GF-D8 (cell line): Measurements from ENCODE around the gene WDR62.

ENCODE experiments used
- DNase-seq: peaks from one replicate; lab custom pipeline; 2025; lab: John Stamatoyannopoulos, UW

The WDR62 gene

DNA sequence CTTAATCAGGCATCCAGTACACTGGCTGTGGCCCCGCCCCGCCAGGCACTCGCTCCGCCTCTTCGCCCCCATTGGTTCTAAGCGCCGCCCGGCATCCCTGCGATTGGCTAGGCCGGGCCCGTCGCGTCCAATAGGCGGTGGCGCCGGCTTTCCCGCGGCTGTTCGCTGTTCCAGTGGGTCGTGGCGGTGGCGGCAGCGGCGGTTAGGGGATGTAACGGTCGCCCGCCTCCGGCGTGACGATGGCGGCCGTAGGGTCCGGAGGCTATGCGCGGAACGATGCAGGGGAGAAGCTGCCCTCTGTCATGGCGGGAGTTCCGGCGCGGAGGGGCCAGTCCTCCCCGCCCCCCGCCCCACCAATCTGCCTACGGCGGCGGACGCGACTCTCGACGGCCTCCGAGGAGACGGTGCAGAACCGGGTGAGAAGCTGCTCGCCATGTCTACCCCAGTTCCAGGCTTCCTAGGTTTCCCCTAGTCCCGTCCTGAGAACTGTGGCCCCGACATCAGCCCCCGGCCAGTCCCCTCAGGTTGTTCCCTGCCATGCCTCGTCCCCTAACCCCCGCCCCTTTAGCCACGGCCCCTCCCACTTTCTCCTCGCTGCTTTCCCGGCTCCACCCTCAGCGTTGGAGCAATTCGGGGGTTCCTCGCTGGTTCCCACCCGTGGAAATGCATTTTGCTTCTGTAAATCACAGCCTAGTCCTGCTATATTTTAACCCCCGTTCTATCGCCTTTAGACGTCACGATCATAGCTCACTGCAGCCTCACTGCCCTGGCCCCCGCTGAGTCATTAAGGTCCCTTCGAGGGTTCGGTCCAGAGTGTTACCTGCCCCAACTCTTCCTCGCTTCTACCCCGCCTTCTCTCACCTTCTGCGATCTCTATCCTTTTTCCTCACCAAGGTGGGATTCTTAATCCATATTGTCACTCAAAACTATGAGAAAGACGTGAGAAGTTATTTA, at the start of gene WDR62:
WDR62 (plus strand) TSS at position 165 of the 954 bp plus-strand sequence; CDS start at position 240, 75 bp downstream.
- DNase-seq = peak; percentile 87

DNA sequence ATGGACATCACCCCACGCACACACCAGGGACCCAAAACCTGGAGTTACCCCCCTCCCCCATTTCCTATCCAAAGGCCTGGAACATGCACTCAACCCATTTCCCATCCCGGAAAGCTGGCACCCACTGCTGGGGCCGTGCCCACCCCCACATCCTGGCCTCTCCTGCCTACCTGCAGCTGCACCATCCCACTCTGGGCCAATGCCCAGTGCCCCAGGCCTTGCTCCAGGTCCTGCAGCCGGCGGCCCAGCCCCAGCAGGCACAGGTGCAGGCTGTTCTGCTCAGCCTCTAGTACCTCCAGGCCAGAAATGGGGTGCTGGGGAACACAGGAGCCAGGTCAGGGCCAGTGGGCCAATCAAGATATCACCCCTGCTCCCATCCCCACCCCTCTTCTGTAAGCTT, 47.7 kb upstream of the WDR62 start:
- DNase-seq = no peak

DNA sequence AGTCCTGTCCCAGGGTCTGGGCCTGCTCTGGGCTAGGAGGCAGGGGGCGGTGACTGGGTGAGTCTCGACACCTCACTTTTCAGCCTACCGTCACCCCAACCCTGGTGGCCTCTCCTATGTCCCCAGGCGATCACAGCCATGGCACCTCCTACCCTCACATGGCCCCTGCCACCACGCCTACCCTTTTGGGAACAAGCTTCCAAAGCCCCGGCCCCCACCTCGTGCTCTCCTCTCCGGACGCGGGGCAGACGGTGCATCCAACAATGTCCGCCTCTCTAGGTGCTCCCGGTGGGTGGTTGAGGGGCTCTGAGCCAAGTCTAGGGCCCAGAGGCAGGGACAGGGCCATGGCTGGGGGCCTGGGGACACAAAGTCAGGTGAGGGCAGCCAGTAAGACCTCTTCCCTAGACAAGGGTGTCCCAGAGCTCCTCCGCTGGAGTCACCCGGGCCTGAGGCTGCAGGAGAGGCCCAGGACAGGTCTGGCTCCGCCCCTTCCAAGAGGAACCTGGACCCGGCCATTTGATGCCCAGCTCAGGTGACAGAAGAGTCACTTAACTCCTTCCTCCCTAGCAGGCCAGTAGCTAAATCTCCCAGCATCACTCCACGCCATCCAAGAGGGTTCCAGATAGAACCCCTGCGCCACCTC, 46.2 kb upstream of the WDR62 start, which contains the start of gene SYNE4:
SYNE4 (minus strand) TSS at position 478 of the 643 bp plus-strand sequence; CDS start at position 346, 132 bp downstream.
- no peak for DNase-seq

DNA sequence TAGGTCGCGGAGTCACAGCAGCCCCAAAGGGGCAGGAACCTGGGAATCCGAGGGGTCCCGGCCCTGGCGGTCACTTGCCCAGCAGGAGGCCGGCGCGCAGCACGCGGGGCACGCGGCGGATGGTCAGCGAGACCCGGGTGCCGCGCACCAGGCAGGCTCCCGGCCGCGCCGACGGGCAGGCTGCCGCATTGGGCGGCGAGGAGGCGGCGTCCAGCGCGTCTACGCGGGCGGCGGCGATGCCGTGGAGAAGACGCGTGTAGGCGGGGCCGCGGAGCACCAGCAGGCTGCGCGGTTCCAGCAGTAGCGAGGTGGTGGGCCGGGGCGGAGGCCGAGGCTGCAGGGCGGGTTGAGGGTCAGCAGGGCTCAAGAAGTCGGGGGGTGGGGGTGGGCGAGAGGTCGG, 45.5 kb upstream of the WDR62 start:
- no peak for DNase-seq

DNA sequence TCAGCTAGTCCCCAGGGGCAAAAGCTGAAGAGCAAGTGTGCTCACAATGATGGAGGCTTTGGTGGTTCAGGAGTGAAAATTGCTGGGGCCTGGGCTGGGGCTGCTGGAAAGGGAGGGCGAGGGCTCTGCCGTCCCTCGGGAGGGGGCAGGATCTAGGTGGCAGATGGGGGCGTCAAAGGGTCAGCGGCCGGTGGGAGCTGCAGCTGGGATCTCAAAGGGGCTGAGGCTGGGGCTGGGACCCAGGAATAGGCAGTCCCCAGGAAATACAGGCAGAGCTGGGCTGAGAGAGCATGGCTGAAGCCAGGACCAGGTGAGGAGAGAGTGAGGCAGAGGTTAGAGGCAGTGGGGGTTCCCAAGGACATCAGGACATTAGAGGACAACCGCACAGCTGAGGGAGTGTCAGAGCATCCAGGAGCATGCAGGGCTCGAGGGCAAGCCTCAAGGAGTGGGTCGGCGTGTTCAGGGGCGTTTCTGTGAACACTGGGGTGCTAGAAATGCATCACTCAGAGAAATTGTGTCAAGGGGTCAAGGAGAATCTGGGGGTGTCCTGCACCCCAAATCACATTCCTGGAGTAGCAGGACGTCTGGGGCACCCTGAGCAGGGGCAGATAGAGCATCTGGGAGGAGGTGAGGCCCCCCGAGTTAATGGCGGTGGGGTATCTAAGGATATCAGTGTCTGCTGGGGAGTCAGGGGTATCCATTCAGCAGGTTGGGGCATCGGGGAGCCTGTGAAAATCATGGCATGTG, 44.9 kb upstream of the WDR62 start:
- DNase-seq = no peak

DNA sequence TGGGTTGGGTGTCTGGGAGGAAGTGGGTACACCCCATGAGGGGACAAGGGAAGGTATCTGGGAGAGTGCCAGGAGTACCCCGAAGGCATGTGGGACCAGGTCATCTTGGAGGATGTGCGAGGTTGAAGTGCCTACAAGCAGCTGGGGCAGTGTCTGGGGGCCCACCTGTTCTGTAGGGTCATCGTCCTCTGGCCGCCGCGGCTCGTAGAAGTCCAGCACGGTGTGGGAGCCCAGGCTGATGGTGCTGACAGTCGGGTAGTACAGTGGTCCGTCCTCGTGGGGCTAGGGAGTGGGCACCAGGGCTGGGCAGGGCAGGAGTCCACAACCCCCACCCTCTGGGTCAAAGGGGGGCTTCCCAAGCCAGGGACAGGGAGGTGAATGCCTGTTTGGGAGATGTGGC, 44.3 kb upstream of the WDR62 start:
- no peak for DNase-seq

DNA sequence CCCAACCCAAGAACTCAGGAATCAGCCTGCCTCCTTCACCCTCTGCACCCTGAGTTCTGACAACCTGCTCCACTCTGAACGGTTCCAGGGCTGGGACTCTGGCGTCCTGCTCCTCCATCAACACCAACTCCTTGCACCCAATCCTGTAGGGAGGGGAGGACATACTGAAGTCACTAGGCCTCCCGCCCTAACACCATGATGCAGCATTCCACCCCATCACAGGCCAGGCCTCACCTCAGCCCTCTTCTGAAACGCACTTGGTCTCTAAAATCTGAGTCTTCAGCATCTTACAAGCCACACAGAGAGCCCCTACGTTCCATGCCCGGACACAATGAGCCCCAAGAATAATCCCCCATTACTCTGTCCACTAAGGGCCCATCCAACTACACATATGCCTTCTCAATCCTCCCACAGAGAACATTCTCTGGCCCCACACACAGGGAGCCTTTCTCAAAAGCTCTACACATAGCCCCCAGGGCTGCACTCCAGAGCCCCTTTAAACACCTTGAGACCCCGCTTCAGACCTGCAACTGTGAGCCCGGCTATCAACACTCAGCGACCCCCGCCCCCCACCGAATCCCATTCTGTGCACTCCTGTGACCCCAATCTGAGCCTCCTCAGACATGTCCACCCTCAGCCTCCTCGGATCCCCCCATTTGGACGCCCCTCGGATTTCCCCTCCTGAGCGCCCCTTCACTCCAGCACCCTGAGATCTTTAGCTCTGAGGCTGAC, 41.3 kb upstream of the WDR62 start:
- no peak for DNase-seq

DNA sequence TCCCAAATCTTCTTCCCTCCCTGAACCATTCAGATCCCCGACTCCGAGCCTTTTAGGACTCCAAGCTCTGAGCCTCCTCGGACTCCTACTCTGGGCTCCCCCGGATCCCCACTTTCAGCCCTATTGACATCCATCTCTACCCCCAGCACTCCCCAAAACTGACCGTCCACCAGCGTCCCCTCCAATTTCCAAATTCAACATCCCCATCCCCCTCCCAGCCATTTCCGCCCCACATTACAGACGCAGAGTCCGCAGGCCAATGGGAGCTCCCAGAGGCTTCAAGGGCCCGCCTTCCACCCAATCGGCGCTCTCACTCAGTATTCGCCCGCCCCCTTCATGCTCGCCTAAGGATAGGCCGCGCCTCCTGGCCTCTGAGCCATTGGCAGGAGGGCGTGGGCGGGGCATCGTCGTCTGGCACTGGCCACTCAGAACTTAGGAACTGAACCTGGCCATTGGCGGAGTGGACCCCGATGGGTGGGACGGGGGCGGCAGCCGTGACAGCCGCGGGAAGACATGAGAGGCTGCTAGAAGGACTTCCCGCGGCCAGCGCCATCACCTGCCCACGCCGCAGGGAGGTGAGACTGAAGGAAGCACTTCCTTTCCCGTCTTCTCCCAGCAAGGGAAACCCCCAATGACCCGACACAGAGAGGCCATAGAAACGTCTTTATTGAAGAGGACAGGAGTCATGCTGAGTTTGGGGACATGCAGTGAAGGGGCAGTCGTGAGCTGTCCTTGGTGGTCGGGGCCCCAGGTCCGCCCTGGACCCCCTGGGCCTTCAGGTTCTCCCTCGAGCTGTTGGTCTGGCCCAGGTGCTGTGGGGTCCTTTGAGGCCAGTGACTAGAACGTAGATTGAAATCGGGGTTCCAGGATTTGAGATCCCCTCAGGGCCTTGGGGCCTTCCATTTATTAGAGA, 40.4 kb upstream of the WDR62 start, which contains the start of gene ALKBH6:
ALKBH6 (minus strand) TSS at position 202 of the 913 bp plus-strand sequence. CDS start 816 bp downstream, outside the sequence.
- DNase-seq = peak; percentile 97

DNA sequence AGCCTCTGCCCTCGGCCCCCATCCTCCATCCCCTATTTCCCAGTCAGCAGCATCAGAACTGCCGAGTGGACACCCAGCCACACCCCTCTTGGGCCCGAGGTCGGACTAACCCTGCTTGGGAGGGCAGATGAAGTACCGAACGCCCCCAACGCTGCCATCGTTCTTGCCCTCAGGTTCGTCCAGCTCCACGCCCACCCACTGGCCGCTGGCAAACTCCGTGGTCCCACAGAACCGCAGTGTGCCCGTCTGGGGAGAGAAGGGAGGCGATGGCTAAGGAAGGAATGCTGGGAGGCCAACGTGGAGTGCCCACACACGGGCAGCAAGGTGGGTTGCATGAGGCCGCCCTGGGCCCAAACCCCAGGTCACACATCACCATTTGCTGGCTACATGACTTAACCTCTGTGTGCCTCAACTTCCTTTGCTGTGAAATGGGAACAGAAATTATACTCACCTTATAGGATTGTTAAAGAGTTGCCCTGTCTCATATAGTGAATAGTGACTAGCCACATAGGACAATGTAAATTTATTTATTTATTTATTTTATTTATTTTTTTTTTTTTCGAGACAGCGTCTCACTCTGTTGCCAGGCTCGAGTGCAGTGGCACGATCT, 35.5 kb upstream of the WDR62 start:
- DNase-seq = no peak

DNA sequence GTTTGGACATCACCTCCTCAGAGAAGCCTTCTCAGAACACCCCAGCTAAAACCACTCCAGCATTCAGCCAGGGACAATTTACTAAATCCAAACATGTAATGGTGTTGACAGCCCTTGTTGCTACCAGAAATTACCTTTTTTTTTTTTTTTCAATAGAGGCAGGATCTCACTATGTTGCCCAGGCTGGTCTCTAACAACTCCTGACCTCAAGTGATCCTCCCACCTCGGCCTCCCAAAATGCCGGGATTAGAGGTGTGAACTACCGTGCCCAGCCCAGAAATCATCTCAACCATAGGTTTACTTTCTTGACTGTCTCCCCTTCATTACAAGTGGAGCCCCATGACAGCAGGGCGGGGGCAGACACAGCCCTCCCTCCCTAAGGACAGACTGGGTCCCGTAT, 31.3 kb upstream of the WDR62 start:
- DNase-seq = no peak

DNA sequence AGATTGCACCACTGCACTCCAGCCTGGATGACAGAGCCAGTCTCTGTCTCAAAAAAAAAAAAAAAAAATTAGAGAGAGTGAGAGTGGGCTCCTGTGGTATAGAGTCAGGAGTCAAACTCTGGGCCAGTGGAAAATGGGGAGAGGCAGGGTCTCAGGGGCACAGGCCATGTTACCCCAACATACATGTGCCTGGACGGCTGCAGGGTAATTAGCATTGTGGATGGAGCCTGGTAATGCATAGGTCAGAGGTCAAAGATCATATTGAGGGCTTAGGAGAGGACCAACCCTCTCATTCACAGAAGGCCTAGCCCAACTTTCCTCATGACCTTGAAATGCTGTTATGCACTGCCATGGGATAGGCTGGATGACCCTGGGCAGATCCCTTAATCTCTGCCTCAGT, 29.2 kb upstream of the WDR62 start:
- DNase-seq = no peak

DNA sequence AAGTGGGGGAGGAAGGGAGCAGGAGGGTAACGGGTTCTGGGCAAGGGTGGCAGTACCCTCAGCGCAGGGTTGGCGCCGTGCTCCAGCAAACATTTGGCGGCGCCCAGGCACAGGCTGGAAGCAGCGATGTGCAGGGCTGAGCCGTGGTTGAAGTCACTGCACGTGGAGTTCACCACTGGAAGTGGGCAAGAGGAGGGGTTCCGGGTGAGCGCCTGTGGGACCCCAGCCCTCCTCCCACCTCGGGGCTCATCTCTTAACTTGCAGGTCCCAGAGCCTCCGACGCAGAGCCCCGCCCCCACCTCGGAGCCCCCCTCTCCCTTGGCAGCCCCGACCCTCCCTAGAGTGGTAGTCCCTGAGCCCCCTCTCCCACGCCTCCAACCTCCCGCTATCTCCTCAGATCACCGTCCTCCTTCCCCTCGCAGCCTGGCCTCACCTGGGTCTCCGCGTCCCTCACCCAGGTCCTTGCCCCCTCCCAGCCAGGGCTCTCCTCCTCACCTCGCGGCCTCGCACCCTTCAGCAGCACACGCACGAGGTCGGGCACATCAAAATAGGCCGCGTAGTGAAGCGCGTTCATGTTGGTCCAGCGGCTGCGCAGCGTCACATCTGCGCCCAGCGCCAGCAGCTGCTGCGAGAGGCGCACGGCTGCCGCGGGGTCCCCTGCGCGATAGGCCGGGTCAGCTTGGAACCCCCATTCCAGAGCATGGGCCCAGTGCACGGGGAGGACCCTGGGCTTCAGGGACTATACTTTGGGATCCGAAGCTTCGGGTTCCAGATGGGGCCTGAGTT, 28.4 kb upstream of the WDR62 start:
- DNase-seq = no peak

DNA sequence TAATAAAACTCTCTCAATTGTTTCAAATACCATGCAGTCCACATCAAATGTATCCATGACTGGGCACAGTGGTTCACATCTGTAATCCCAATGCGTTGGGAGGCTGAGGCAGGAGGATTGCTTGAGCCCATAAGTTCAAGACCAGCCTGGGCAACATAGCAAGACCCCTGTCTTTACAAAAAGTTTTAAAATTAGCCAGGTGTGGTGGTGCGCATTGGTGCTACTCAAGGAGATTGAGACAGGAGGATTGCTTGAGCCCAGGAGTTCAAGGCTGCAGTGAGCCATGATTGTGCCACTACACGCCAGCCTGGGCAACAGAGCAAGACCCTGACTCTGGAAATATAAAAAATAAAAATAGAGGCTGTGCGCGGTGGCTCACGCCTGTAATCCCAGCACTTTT, 27.0 kb upstream of the WDR62 start:
- DNase-seq = no peak

DNA sequence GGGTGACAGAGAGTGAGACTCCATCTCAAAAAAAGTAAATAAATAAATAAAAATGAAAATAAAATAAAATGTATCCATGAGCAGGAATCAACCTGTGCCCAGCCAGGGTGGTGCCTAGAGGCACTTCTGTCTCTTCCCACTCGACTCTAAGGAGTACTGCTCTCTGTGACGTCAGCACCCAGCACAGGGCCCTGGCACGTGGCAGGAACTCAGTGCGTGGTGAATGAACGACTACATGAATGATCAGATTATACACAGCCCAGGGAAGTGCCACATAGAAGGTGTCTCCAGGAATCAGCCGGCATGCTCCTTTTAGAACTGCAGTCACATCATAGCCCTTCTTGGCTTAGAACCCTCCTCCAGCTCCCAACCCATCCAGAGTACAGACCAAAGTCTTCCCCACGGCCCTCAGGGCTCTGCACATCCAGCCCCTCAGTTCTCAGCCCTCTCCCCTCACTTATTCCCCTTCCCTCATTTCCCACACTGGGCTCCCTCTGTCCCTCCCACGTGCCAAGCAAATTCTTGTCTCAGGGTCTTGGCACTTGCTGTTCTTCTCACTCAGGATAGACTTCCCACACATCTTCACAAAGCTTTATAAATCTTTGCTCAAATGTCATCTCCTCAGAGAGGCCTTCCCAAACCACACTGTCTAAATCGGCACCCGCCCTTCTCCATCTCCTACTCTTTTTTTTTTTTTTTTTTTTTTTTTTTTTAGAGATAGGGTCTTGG, 26.2 kb upstream of the WDR62 start:
- no peak for DNase-seq

DNA sequence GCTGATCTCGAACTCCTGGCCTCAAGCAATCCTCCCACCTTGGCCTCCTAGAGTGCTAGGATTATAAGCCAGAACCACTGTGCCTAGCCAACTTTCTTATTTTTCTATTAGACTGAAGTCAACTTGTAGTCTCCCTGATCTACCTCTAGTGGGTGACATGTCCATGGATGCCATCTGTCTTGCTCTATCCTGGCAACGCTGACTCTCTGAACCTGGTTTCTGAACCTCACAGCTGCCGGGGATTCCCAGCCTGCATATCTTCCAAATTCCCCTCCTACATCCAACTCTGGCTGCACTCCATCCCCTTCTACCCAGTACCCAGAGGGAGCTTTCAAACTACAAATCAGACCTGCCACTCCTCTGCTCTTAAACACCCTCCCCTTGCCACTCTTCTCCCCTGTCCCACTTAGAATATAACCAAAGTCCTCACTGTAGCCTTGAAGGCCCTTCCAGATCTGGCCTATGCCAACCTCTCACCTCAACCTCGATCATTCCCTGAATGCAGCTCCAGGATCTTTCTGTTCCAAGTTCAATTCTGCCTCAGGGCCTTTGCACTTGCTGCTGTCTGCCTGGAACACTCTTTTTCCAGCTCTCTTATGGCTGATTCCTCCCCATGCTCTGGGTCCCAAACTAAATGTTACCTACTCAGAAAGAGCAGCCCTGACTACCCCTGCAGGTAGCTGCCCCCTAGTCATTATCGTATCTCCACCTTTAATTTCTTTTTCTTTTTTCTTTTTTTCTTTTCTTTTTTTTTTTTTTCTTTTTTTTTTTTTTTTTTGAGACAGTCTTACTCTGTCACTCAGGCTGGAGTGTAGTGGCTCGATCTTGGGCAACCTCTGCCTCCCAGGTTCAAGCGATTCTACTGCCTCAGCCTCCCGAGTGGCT, 24.2 kb upstream of the WDR62 start:
- DNase-seq = no peak

DNA sequence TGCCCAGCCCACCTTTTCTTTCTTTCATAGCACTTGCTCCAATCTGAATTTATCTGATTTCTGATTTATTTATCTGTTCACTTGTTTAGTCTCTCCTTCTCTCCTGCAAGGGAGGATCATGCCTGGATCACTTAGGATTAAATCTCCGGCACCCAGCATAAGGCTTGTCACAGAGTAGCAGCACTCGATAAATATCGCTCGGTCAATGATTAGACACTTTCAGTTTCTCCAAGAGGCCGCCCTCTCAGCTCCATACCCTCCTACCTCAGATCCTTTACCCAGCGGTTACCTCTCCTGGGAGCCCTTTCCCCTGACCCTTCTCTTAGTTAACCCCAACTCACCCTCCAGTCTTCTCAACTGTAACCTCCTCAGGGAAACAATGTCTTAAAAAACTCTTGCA, 23.4 kb upstream of the WDR62 start:
- DNase-seq = no peak

DNA sequence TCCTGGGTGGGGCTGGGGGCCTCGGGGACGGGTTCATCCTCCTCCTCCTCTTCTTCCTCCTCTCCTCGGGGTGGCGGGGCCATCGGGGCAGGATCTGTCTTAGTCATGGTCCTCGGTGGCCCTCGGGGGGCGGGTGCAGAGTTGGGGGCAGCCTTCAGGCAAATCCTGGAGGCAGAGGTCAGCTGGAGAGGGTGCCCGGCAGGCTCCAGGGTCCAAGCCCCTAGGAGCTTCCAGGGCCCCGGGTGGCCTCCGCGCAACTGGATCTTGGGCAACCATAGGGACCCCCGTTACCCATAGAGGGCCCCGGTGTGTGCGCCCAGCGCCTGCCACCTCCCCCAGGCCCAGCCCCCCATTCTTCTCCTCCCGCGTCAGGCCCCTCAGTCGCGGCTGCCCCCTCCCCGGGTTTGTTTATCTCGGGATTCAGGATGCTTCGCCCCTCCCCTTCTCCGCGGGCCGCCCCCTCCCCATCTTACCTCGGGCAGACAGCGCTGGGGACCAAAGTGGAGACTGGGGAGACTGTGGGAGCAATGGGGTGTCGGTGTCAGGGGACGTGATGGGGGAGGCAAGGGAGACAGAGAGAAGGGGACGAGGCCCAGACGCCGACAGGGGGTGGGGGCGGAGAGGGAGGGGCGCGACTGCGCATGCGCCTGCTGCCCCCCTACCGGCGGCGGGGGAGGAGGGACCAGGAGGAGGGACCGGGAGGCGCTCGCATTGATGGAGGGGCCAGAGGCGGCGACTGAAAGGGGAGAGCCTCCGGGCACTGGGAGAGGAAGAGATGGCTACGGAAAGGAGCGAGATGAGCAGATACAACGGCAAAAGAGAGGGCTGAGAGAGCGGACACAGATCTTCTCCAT, 22.2 kb upstream of the WDR62 start, which contains the start of gene CLIP3:
CLIP3 (minus strand) TSS at position 623 of the 854 bp plus-strand sequence; CDS start at position 107, 516 bp downstream.
- DNase-seq = no peak
